Transverse colon (tissue), 4 donors: Measurements from ENCODE around the gene SNTG2. TPM values are rescaled to one million over a fixed set of nuclear protein-coding genes. Genes with fewer than 3 reads are reported as not detected.

Source experiments
- DNase-seq: peaks from one replicate; pipeline ENCODE4 v3.0.0-alpha.2; 2019
- H3K27ac ChIP-seq, 4 donors: fragments of 200-600 bp; sonication (generic); 2 replicates each; pipeline ENCODE4 v1.5.1; 2016 to 2018; ENCODE audit warnings: inconsistent platforms in 4 of 4
- H3K27me3 ChIP-seq: fragments of 200-600 bp; sonication (generic); 2 replicates; pipeline ENCODE4 v1.5.1; 2017; ENCODE audit warnings: inconsistent platforms
- H3K36me3 ChIP-seq, 4 donors: fragments of 200-600 bp; sonication (generic); 2 replicates each; pipeline ENCODE4 v1.5.1; 2017 to 2019; ENCODE audit warnings: inconsistent platforms in 4 of 4
- H3K4me1 ChIP-seq, 4 donors: fragments of 200-600 bp; sonication (generic); 2 replicates each; pipeline ENCODE4 v1.5.1; 2017 to 2020; ENCODE audit warnings: inconsistent platforms in 4 of 4
- H3K4me3 ChIP-seq, 4 donors: fragments of 200-600 bp; sonication (generic); 1 replicate in 1 of 4; 2 replicates in 3 of 4; pipeline versions ENCODE4 v1.5.1 to v1.6.1; 2017 to 2019; ENCODE audit warnings: inconsistent platforms in 4 of 4
- H3K9me3 ChIP-seq, 2 donors: fragments of 200-600 bp; sonication (generic); 2 replicates each; pipeline ENCODE4 v1.5.1; 2017 to 2019; ENCODE audit warnings: inconsistent platforms in 2 of 2
- CTCF ChIP-seq, 5 experiments: fragments of 200-600 bp in 3 of 5; fragments of 450-650 bp in 2 of 5; sonication (generic) in 3 of 5; IDR thresholded peaks; 1 replicate in 2 of 5; 2 replicates in 3 of 5; pipeline ENCODE4 v1.5.1; 2016 to 2017; ENCODE audit warnings: antibody characterized with exemption in 5 of 5, inconsistent platforms in 3 of 5, mild to moderate bottlenecking in 2 of 5, moderate library complexity in 1 of 5
- EP300 ChIP-seq: sonication (generic); formaldehyde crosslinking; IDR thresholded peaks from one replicate; pipeline ENCODE4 v1.6.1; 2017; ENCODE audit warnings: antibody characterized with exemption, low read depth
- POLR2A ChIP-seq: fragments of 450-650 bp; IDR thresholded peaks from one replicate; pipeline ENCODE4 v1.6.1; 2016; ENCODE audit warnings: antibody characterized with exemption, mild to moderate bottlenecking, moderate library complexity
- POLR2AphosphoS5 ChIP-seq, 3 donors: sonication (generic); formaldehyde crosslinking; IDR thresholded peaks; one replicate each; pipeline ENCODE4 v1.6.1; 2016; ENCODE audit warnings: antibody characterized with exemption in 3 of 3
- WGBS, 2 donors: methylation state at CpG; one replicate each; pipeline ENCODE4 v1.1.5; 2018; ENCODE audit warnings: low coverage in 1 of 2; 5-methylcytosine and 5-hydroxymethylcytosine counted together
- in situ Hi-C, 4 donors: fragments of 200-750 bp; cut with MboI; loops; one replicate each; pipeline versions ENCODE4 v1.15.0 to v1.15.1; 2017; ENCODE audit warnings: low sequenced_read_pairs in 3 of 4, low pct_ligation_motif_present in 1 of 4, low pct_unique_long_range_greater_than_20kb in 1 of 4
- intact Hi-C: fragments of 100-400 bp; cut with DNase I; formaldehyde crosslinking; loops from one replicate; pipeline ENCODE4 v1.15.1; 2023; ENCODE audit warnings: low total_unique reads
- total RNA-seq, 4 donors: library from RNA; depleted of rRNA; stranded (reverse); fragments of >200 nt; gene quantifications; one replicate each; pipeline ENCODE4 v1.1.0, GENCODE V29; 2016

SNTG2 gene
- total RNA-seq, 4 donors from 2014 or later, result 0.55 to 4.9 (median 1.5) TPM

GRCh38 chr2:1305342-1306013, 354.8 kb downstream of the SNTG2 start:
- H3K4me1 ChIP-seq, result no peaks in the 10 kb centered on the region
- no peaks in the 10 kb centered on the region for H3K9me3 ChIP-seq
- no peaks in the 10 kb centered on the region for H3K36me3 ChIP-seq
- 16 to 51% methylated on average over 2 to 4 of the region's 4 CpGs for WGBS, 2 donors
- no peak overlapping the region for H3K4me3 ChIP-seq
- in situ Hi-C loops (no loop called here), intact Hi-C loops (no loop called here)
- TF ChIP-seq POLR2AphosphoS5 (IDR thresholded peaks at IDR 0.05) (no peak), POLR2A (no peak), CTCF (IDR thresholded peaks at IDR 0.05) (no peak), EP300 (no peak)
- H3K27ac ChIP-seq, result no peak overlapping the region
- DNase-seq, result no peak
- H3K27me3 ChIP-seq, result no peaks in the 10 kb centered on the region

- WGBS, 2 donors, result 80 to 82% methylated on average over 3 to 13 of the region's 13 CpGs
Measured at GRCh38 chr2:1306014-1306686, 355.5 kb downstream of the SNTG2 start.

GRCh38 chr2:1306687-1307516, 356.3 kb downstream of the SNTG2 start:
- DNase-seq, result no peak
- TF ChIP-seq POLR2AphosphoS5 (IDR thresholded peaks at IDR 0.05) (no peak), POLR2A (no peak), EP300 (no peak), CTCF (IDR thresholded peaks at IDR 0.05) (no peak)
- Histone ChIP-seq H3K9me3 (no peaks in the 10 kb centered on the region), H3K27ac (no peak overlapping the region), H3K36me3 (no peaks in the 10 kb centered on the region), H3K4me3 (no peak overlapping the region), H3K4me1 (no peaks in the 10 kb centered on the region), H3K27me3 (no peaks in the 10 kb centered on the region)
- in situ Hi-C loops (no loop called here), intact Hi-C loops (no loop called here)
- 92% methylated on average over 17 of the region's 17 CpGs; no CpG with 5 or more reads in 1 of the 2 donors for WGBS, 2 donors

More at GRCh38 chr2:1306014-1306686, 355.5 kb downstream of the SNTG2 start:
- TF ChIP-seq CTCF (IDR thresholded peaks at IDR 0.05) (no peak), POLR2AphosphoS5 (IDR thresholded peaks at IDR 0.05) (no peak), POLR2A (no peak), EP300 (no peak)
- no peaks in the 10 kb centered on the region for H3K4me1 ChIP-seq
- intact Hi-C loops (no loop called here), in situ Hi-C loops (no loop called here)
- no peak for DNase-seq
- no peaks in the 10 kb centered on the region for H3K36me3 ChIP-seq
- no peak overlapping the region for H3K27ac ChIP-seq
- H3K4me3 ChIP-seq, result no peak overlapping the region
- H3K9me3 ChIP-seq, result no peaks in the 10 kb centered on the region
- H3K27me3 ChIP-seq, result no peaks in the 10 kb centered on the region

GRCh38 chr2:1307670-1308069, 357.0 kb downstream of the SNTG2 start:
- 84 to 96% methylated on average over 5 to 23 of the region's 23 CpGs for WGBS, 2 donors
- Histone ChIP-seq H3K4me1 (no peaks in the 10 kb centered on the region), H3K36me3 (no peaks in the 10 kb centered on the region), H3K9me3 (no peaks in the 10 kb centered on the region), H3K27ac (no peak overlapping the region), H3K27me3 (no peaks in the 10 kb centered on the region), H3K4me3 (no peak overlapping the region)
- in situ Hi-C loops (no loop called here), intact Hi-C loops (no loop called here)
- DNase-seq, result no peak
- TF ChIP-seq POLR2AphosphoS5 (IDR thresholded peaks at IDR 0.05) (no peak), POLR2A (no peak), CTCF (IDR thresholded peaks at IDR 0.05) (no peak), EP300 (no peak)
